SHP77 treated with DMSO at 0.1 percent for 48 hours (cell line): ENCODE results near the gene IDUA.

Experiments
- DNase-seq: peaks from one replicate; lab custom pipeline; 2025; lab: John Stamatoyannopoulos, UW

IDUA gene

DNA sequence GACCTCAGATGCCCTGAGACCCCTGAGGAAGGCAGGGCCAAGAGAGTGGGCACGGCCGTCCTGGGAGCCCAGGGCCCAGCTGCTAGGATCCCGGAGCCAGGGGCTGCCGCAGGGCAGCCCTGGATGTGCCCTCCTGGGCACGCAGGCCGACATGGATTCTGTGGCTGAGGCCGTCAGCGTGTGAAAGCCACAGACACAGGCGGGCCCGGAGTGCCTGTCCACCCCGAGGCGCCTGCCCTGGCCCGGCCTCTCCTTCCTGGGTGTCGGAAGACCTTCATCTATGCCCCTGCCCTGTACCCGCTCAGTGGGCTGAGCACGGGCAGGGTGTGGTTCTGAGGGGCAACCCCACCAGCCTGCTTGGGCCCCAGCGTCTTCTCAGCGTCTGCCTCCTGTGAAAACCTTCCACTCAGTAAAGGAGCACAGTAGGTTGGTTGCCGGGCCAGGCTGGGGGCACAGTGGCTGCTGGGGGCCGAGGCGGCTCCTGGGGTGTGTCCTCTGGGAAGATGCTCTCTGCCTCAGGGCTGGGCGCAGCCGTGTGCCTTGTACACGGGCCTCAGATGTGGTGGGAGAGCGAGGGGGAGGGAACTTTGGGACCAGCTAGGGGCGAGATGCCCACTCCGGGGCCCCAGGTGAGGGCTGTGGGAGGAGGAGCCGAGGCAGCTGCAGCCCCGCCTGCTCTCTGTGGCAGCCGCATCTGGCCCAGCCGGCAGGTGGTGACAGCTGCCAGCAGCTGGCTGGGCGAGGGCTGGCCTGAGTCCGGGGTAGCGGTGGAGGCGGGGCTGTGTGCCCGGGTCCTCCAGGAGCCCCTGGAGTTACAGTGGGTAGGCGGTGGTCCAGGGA, 45.3 kb downstream of the IDUA start:
- no peak for DNase-seq

DNA sequence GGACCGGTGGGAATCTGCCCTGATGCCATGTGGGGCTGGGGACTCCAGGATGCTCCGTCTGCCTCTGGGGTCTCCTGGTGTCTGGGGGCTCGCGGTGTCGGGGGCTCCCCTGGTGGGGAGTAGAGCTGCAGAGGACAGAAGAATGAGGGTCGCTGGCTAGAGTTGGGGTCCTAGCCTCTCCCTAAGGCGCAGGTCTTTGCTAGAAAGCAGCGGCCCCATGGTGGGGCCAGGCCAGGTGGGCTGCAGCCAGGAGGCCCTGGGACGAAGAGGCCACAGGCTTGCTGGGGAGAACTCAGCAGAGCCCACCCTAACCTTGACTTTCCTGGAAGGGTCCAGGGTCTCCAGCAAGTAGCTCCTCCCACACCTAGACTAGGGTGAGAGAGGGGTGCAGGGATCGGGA, 46.0 kb downstream of the IDUA start:
- DNase-seq = no peak

DNA sequence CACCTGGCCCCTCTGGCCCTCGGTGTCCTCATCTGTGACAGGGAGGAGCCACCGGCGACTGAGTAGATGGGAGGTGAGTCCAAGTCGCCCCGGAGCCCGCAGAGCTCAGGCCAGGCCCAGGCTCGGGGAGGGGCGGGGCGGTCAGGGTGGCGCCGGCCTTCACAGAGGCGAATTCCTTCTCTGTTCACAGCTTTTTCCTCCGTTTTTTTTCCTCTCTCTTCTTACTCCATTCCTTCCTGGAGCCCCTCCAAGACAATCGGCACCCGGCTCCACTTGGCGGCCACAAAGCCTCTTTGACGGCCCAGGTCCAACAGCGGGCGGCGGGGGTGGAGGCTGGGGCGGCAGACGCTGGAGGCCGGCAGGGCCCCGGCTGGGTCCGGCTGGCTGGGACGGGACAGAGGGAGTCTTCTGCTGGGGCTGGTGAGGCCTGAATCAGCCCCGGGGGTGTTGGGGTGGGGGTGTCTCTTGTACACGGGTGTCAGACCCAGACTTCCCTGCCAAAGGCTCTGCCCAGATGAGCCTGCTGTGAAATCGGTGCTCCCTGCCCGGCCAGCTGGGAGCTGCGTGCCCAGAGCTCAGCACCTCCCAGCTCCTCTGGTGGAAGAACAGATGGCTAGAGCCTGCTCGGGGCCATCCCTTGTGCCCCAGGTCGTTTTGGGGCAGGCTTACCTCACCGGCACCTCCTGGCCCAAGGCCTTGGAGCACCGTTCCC, 47.2 kb downstream of the IDUA start:
- no peak for DNase-seq

DNA sequence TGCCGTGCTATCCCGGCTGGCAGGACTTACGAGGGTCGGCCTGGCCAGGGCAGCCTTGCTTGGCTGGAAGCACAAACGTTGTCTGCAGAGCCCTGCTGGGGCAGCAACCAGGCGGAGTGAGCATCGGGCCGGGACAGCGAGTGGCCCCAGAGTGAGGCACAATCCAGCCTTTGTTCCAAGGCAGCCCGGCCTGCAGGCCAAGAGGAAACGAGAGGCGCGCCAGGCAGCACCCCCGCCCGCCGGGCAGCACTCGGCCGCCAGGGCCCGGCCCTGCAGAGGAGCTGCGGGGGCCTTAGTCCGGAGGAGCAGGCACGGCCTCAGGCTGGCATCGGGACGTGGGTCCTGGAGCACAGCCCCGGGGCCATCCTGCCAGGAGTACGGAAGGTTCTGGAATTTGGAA, 48.7 kb downstream of the IDUA start:
- DNase-seq = no peak

DNA sequence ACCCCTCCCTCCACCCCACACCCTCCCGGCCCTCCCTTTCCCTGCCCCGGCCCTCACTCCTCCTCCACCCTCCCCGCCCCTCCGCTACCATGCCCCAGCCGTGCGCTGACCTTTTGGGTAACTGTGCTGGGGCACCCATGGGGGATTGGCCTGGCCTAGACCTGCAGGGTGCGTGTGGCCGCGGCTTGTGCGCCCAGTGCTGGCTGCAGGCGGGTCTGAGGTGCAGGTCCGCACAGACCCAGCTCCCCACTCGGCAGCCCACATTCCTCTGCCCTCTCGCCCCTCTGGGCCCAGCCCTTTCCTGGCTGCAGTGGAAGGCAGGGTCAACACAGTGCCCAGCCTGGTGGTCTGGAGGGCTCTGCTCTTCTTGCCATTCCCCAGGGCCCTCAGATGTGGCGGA, 49.3 kb downstream of the IDUA start:
- DNase-seq = no peak

DNA sequence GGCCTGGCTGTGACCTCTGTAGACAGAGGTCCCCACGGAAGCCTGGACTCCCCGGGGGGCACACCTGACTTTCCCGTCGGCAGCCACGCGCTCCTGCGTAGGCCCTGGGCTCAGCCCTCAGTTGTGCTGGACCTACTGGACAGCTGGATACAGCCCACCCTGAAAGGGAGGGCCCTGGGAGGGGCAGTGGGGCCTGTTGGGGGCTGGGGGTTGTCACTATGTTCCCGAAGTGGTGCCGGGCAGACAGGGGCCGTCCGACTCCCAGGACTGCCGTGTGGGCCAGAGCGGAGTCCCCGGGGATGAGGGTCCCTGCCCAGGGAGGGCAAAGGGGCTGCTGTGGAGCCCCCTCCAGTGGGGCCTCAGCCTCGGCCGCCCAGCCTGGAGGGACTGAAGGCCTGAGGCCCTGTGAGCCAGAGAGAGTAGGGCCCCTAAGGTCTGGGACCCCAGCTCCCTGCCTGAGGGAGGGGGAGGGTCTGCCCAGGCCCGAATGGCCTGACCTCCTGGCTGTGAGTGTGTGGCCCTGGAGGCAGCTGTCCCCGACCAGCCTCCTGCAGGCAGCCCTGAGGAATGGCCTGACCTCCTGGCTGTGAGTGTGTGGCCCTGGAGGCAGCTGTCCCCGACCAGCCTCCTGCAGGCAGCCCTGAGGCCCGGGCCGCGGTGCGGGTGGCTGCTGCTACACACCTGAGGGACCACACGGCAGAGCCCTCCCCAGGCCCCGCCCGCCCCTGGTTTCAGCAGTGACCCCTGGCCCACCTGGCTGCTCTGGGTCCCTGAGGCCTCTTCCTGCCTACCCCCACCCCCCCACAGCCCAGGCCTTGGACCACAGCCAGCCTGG, 50.3 kb downstream of the IDUA start:
- DNase-seq = no peak

DNA sequence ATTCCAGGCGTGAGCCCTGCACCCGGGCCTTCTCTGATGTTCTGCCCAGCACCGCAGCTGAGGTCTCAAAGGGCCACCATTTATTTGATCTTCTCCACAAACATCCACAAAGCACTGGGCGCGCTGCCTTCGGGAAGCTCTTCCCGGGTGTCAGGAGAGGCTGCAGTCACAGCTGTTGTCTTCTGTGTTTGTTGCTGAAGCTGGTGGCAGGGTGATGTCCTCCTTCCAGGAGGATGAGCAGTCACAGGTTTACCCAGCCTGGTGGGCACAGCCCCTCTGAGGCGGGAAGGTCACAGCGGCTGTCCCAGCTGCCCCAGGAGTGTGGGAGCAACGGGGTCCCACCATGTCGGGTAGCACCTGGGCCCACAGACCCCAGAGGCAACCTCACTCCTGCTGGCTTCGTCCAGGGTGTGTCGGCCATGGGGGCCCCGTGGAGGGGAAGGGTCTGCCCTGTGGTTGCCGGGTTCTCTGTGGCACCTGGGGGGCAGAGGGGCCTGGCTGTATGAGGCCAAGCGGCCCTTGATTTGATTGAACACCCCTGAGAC, 52.2 kb downstream of the IDUA start:
- no peak for DNase-seq

DNA sequence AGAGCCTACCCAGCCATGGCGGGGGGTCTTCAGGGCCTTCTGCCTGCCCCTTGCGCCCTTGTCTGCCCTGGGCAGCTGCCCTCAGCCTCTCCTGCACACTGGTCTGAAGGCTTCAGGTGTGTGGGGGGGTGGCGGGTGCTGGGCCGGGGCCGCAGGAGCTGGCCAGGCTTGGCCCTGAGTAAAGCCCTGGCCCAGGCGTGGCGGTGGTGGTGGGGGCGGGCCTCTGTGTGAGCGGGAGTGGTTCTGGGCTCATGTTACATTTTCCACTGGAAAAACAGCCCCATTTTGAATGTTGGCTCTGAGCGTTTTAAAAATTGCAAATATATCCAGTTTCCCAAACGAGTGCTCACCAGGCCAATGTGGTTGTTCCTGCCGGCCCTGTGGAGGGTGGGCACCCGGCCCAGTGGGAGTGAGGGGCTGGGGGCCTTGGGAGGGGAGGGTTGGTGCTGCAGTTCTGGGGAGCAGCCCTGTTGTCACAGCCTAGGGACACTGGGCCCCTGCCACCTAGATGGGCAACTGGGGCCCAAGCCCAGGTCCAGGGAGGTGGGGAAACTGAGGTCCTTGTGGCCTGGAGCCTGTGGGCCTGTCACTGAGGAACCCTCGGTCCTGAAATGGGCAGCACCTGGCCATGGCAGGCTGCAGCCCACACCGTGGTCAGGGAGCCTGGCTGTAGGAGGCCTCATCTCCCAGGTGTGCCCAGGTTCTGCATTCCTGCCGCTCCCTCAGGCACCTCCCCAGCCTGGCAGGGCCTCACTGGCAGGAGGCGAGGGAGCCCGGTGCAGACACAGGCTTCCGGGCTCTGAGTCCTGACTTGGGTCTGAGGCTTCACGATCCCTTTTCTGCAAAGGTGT, 52.9 kb downstream of the IDUA start:
- no peak for DNase-seq

DNA sequence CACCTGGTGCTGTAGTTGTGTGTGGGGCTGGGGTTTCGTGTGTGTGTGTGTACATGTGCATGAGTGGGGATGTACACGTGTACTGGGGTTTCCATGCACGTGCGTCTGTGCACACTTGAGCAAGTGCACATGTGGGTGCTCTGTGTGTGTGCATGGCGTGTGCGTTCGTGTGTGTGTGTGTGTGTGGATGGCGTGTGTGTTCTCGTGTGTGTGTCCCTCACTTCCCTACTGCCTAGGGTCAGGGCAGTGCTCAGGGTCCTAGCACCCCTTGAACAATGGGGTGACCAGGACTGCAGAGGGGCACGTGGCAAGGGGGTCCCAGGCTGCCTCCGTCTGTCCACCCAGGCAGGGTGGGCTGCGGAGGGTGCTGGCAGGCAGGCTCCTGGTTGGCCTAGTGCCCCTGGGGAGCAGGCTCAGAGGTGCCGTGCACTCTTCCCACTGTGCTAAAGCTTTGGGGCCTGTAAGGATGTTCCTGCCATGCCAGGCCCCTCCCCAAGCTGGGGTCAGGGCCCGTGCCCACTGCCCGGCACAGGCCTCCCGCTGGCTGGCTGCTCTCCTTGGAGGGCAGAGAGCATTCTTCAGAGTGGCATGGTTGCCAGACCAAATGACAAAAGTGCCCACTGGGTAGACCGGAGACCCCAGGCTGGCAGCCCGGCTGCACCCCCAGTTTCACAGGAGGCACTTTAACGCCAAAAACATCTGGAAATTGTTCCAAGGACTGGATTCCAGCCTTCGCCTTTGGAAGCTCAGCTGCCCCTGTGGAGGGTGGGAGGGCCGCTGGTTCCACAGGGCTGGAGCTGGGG, 53.7 kb downstream of the IDUA start:
- no peak for DNase-seq

DNA sequence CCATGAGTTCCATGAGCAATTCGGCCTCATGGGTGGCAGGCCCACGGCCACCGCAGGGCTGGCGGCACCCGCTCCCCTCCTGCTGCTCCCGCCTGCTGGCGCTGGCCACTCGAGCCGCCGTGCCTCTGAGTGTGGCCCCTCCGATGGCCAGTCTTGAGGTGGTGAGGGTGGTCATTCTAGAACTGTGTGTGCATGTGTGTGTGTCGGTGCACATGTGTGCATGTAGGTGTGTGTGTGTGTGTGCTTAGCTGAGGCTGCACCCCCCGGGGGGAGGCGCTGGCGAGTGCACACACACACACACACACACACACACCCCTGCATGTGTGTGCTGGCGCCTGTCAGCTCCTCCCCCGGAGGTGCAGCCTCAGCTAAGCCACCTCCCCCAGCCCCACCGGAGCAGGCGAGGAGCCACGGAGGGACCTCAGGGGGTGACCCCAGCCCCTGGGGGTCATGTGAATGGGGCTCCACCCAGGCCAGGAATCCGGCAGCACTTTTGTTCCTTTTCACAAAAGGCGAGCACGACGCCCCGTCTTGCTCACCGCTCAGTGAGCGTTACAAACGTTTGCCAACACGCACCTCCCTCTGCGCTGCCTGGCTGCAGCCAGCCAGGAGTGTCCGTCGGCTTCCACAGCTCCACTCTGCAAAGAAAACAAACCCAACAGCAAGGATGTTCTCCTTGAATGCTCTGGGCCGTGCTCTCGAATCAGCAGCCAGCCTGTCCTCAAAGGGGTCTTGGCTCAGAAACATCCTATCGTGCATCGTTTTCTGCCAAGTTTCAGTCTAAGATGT, 54.5 kb downstream of the IDUA start:
- no peak for DNase-seq

DNA sequence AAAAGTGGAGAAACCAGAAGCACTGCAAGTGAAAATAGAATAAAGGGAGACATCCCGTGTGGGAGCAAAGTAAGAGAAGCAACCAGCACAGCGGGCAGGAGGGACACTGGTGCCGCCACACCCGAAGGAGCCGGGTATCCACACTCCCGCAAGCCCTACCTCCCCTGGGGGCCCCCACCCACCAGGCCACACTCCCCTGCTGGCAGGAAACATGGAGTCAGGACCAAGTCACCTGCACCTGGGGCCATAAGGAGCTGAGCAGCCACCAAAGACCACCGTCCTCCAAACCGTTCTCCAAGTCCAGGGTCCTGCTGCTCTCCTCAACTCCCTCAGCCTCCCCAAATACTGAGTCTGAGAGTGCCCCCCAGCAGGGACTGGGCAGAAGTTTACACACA, 55.1 kb downstream of the IDUA start:
- no peak for DNase-seq

DNA sequence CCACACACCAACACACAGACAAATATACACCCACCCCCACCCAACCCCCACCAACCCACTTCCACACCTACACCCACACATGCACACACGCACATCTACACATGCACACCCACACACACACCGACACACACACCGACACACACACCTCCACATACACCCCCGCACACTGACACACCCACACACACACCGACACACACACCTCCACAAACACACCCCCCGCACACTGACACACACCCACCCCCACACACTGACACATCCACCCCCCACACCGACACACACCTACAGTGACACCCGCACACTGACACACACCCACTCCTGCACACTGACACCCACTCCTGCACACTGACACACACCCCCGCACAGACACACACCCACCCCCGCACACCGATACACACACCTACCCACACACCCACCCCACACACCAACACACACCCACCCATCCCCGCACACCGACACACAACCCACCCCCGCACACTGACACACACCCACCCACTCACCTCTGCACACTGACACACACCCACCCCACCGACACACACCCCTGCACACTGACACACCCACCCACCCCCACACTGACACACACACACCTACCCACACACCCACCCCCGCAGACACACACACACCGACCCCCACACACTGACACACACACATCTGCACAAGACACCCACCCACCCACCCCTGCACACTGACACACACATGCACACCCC, 55.7 kb downstream of the IDUA start:
- DNase-seq = no peak

DNA sequence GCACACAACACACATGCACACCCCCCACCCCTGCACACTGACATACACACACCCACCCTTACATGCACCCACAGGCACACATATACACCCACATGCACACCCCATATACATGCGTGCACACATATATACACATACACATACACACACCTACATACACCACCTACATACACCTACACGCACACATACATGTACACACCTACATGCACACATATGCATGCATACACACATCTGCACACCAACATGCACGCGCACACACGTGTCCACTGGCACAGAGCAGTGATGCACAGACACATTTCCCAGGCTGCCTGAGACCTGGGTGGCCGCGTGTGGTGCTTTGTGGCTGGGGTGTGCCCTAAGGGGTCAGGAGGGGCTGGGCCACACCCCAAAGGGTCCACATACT, 56.3 kb downstream of the IDUA start:
- DNase-seq = no peak

DNA sequence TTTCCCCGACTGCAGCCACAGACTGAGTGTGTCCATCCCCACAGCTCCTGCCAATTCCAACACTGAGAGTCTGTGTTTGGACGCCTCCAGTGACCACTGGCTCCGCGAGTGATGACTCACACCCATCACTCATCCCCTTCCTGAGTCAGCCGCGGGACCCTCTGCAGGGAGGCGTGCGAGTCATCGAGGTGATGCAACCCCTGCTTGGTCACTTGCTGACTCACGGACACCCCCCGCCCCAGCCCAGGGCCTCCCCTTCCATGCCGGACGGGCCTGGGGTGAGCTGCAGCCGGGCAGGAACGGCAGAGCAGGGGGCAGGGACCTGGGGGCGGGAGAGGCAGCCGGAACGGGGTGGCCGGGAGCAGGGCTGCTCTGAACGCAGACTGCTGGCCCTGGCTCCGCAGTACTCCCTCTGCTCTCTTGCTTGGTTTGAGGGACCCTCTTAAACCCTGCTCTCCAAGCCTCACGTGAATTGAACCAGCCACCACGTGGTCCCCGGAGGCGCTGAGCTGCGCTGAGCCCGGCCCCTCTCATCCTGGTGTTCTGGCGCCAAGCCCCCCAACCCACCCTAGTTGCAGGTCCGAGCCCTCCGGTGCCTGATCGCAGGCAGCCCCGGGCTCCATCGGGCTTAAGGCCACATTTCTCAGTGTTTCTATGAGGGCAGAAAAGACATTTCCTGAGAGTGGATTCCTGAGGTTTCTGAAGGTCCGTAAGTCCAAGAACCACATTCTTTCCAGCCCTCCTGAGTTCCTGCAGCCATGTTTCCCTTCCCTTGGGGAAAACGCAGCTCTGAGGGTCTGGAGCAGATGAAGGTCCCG, 57.0 kb downstream of the IDUA start:
- no peak for DNase-seq

DNA sequence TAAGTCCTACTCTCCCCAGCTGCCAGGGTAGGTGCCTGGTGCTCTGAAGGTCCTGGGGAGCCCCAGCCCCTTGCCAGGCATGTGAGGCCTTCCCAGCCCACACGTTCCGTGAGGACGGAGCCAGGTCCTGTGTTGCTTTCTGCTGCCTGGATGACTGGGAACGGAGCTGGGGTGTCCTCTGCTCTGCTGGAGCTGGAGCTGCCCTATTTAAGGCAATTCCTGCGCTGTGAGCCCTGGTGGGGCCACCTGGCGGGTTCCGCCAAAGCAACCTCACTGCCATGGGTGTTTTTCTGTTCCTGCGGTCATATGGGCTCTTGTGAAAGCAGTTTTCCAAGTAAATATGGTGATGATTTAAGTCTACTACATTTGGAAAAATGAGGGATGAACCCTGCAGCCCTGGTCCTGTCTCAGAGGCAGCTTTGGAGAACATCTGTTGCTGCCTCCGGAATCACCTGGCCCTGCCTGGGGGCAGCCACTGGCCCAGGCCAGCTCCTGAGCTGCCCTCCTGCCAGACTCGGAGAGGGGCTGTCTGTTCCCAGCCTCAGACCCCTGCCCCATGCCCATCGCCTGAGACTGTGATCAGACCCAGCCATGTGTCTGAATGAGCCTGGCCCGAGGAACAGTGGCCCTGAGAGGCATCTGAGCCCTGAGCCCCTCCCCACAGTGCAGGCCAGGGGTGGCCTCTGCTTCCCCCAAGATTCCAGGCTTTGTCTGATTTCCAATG, 57.8 kb downstream of the IDUA start:
- DNase-seq = no peak

DNA sequence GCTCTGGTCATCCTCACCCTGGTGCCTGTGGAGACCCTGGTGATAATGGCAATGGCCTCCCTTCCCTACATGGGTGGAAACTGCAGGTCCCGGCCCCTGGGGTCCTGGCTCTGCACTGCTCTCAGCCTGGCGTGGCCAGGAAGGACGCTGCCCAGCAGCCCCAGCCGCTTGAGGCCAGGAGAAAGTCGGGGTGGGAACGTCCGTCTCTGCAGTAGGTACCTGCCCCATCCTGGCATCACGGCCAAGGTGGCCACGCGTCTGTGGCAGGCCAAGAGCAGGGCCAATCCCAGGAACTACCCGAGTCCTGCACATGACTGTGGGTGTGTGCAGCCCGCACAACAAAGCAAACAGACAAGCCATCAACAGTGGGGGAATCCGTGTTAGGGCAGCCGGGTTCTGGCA, 58.4 kb downstream of the IDUA start:
- DNase-seq = no peak

DNA sequence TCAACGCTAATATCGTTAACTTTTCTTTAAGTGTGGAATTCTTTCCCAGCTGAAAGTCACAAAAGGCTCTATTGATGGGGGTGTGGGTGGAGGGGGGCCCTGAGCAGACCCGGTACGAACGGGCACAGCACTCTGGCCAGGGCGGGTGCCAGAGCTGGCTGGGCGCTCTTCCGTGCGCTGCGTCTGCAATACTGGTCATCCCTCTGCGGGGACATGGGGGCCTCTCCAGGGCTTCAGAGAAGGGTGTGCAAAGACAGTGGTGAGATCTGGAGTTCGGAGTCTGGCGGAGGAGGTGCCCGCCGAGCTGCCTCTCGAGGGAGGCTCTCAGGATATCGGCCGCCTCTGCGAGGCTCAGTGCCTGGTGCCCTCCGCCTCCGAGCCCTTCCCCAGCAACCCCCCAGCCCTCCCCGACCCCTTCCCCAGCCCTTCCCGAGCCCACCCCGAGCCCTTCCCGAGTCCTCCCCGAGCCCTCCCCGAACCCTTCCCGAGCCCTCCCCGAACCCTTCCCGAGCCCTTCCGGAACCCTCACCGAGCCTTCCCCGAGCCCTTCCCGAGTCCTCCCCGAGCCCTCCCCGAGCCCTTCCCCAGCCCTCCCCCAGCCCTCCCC, 58.9 kb downstream of the IDUA start:
- no peak for DNase-seq
